Measurements from ENCODE around the gene DENND5B.

DNA sequence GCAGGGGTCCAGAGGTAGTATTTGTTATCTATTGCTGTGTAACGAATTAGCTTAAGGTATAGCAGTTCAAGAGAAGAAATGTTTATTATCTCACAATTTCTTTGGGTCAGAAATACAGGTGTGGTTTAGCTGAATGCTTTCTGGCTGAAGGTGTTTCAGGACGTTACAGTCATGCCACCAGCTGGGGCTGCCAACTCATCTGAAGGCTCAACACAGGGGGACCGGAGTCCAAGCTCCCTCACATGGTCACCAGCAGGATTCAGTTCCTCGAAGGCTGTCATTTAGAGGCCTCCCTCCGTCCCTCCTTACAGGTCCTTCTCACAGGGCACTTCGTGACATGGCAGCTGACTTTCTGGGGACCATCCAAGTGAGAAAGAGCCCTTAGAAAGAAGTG lies 227.5 kb downstream of the DENND5B start:
- TF ChIP-seq, protein P1, sequence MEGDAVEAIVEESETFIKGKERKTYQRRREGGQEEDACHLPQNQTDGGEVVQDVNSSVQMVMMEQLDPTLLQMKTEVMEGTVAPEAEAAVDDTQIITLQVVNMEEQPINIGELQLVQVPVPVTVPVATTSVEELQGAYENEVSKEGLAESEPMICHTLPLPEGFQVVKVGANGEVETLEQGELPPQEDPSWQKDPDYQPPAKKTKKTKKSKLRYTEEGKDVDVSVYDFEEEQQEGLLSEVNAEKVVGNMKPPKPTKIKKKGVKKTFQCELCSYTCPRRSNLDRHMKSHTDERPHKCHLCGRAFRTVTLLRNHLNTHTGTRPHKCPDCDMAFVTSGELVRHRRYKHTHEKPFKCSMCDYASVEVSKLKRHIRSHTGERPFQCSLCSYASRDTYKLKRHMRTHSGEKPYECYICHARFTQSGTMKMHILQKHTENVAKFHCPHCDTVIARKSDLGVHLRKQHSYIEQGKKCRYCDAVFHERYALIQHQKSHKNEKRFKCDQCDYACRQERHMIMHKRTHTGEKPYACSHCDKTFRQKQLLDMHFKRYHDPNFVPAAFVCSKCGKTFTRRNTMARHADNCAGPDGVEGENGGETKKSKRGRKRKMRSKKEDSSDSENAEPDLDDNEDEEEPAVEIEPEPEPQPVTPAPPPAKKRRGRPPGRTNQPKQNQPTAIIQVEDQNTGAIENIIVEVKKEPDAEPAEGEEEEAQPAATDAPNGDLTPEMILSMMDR (IDR thresholded peaks at IDR 0.05), result no peak
- TF ChIP-seq POLR2A (IDR thresholded peaks at IDR 0.05) (no peak), EP300 (IDR thresholded peaks at IDR 0.05; ENCODE audit: low read depth) (no peak)
